H9 (cell line): Measurements from ENCODE around the gene SSBP2. TPM values are rescaled to one million over a fixed set of nuclear protein-coding genes. Genes with fewer than 3 reads are reported as not detected.
A peak's percentile ranks its signal among the peaks of the same experiment; 100 is the strongest.

Experiments used
- DNase-seq: peaks from one replicate; pipeline ENCODE4 v3.0.0-alpha.2; 2017
- H2AFZ ChIP-seq: one replicate; pipeline ENCODE4 v1.6.1; 2013; ENCODE audit warnings: mild to moderate bottlenecking, low read length, control low read depth, moderate library complexity
- H2AK5ac ChIP-seq: 2 replicates; pipeline ENCODE4 v1.6.1; 2013; ENCODE audit warnings: low read length, control low read depth, mixed read lengths; ENCODE audit not compliant: insufficient read length
- H2BK120ac ChIP-seq: one replicate; pipeline ENCODE4 v1.6.1; 2013; ENCODE audit warnings: low read depth, mild to moderate bottlenecking, low read length, control low read depth, inconsistent platforms; ENCODE audit not compliant: poor library complexity, severe bottlenecking
- H2BK12ac ChIP-seq: 2 replicates; pipeline ENCODE4 v1.6.1; 2013; ENCODE audit warnings: low read length, control low read depth, mixed read lengths, low read depth; ENCODE audit not compliant: insufficient read length
- H2BK15ac ChIP-seq: 2 replicates; pipeline ENCODE4 v1.6.1; 2013; ENCODE audit warnings: low read depth, low read length, control low read depth
- H2BK20ac ChIP-seq: one replicate; pipeline ENCODE4 v1.6.1; 2013; ENCODE audit warnings: low read depth, mild to moderate bottlenecking, low read length, control low read depth, inconsistent platforms; ENCODE audit not compliant: poor library complexity, severe bottlenecking
- H2BK5ac ChIP-seq: 2 replicates; pipeline ENCODE4 v1.6.1; 2013; ENCODE audit warnings: low read length, control low read depth, mixed read lengths; ENCODE audit not compliant: insufficient read length
- H3K14ac ChIP-seq: 2 replicates; pipeline ENCODE4 v1.6.1; 2013; ENCODE audit warnings: low read length, control low read depth; ENCODE audit not compliant: insufficient read depth
- H3K18ac ChIP-seq: 2 replicates; pipeline ENCODE4 v1.6.1; 2013; ENCODE audit warnings: low read depth, mild to moderate bottlenecking, mixed read lengths, low read length, control low read depth; ENCODE audit not compliant: insufficient read length
- H3K23ac ChIP-seq: 2 replicates; pipeline ENCODE4 v1.6.1; 2013; ENCODE audit warnings: low read length, control low read depth, mixed read lengths, low read depth; ENCODE audit not compliant: insufficient read length
- H3K23me2 ChIP-seq: 2 replicates; pipeline ENCODE4 v1.6.1; 2013; ENCODE audit warnings: low read depth, mild to moderate bottlenecking, mixed read lengths, low read length, control low read depth; ENCODE audit not compliant: insufficient read length, poor library complexity, severe bottlenecking
- H3K27ac ChIP-seq: 2 replicates; pipeline ENCODE4 v1.5.1; 2013; ENCODE audit warnings: low read length, control low read depth, mixed read lengths, low read depth; ENCODE audit not compliant: insufficient read length
- H3K27me3 ChIP-seq: 2 replicates; pipeline ENCODE4 v1.6.1; 2013; ENCODE audit warnings: low read length, control low read depth, inconsistent platforms; ENCODE audit not compliant: insufficient read depth
- H3K4ac ChIP-seq: 2 replicates; pipeline ENCODE4 v1.6.1; 2013; ENCODE audit warnings: low read depth, mild to moderate bottlenecking, control low read depth, inconsistent platforms, low read length, moderate library complexity
- H3K4me1 ChIP-seq: 2 replicates; pipeline ENCODE4 v1.6.1; 2013; ENCODE audit warnings: low read length, control low read depth, inconsistent platforms; ENCODE audit not compliant: insufficient read depth
- H3K4me2 ChIP-seq: 2 replicates; pipeline ENCODE4 v1.6.1; 2013; ENCODE audit warnings: low read length, control low read depth, mixed read lengths; ENCODE audit not compliant: insufficient read length, insufficient read depth
- H3K56ac ChIP-seq: 2 replicates; pipeline ENCODE4 v1.6.1; 2013; ENCODE audit warnings: low read depth, mild to moderate bottlenecking, mixed read lengths, low read length, control low read depth; ENCODE audit not compliant: insufficient read length
- H3K79me1 ChIP-seq: 2 replicates; pipeline ENCODE4 v1.6.1; 2013; ENCODE audit warnings: low read depth, mild to moderate bottlenecking, moderate library complexity, low read length, control low read depth, inconsistent platforms; ENCODE audit not compliant: insufficient read depth, poor library complexity, severe bottlenecking
- H3K79me2 ChIP-seq: 2 replicates; pipeline ENCODE4 v1.6.1; 2013; ENCODE audit warnings: low read length, control low read depth, inconsistent platforms; ENCODE audit not compliant: insufficient read depth
- H3K9ac ChIP-seq: 2 replicates; pipeline ENCODE4 v1.6.1; 2013; ENCODE audit warnings: low read length, control low read depth, mixed read lengths; ENCODE audit not compliant: insufficient read length; ENCODE audit errors: extremely low read depth
- H3K9me3 ChIP-seq: one replicate; pipeline ENCODE4 v1.6.1; 2013; ENCODE audit warnings: low read depth, low read length, inconsistent platforms; ENCODE audit not compliant: control insufficient read depth
- H3T11ph ChIP-seq: one replicate; pipeline ENCODE4 v1.6.1; 2013; ENCODE audit warnings: mild to moderate bottlenecking, low read length, control low read depth, inconsistent platforms
- H4K20me1 ChIP-seq: one replicate; pipeline ENCODE4 v1.6.1; 2013; ENCODE audit not compliant: control insufficient read depth, insufficient read length, insufficient read depth
- H4K5ac ChIP-seq: 2 replicates; pipeline ENCODE4 v1.6.1; 2013; ENCODE audit warnings: low read depth, mild to moderate bottlenecking, mixed read lengths, low read length, control low read depth; ENCODE audit not compliant: insufficient read length
- H4K8ac ChIP-seq: replicated peaks from 2 replicates; pipeline ENCODE4 v1.6.1; 2013; ENCODE audit warnings: low read length, control low read depth, mixed read lengths, low read depth; ENCODE audit not compliant: insufficient read length
- H4K91ac ChIP-seq: 2 replicates; pipeline ENCODE4 v1.6.1; 2013; ENCODE audit warnings: low read depth, mild to moderate bottlenecking, moderate library complexity, mixed read lengths, low read length, control low read depth; ENCODE audit not compliant: insufficient read length
- H3K27ac Mint-ChIP-seq, 3 experiments: 2 replicates in 2 of 3; 3 replicates in 1 of 3; pipeline ENCODE4 v1.8.0; 2020 to 2021; ENCODE audit warnings: mixed read lengths in 3 of 3, mild to moderate bottlenecking in 1 of 3, moderate library complexity in 1 of 3
- H3K27me3 Mint-ChIP-seq: 2 replicates; pipeline ENCODE4 v1.8.0; 2021; ENCODE audit warnings: low read depth, mild to moderate bottlenecking, moderate library complexity, mixed read lengths
- H3K36me3 Mint-ChIP-seq, 3 experiments: 2 replicates in 2 of 3; 3 replicates in 1 of 3; pipeline ENCODE4 v1.8.0; 2020 to 2021; ENCODE audit warnings: low read depth in 3 of 3, mixed read lengths in 3 of 3; ENCODE audit not compliant: insufficient read depth in 1 of 3
- H3K4me1 Mint-ChIP-seq, 2 experiments: 2 replicates each; pipeline ENCODE4 v1.8.0; 2020; ENCODE audit warnings: mixed read lengths in 2 of 2
- H3K4me3 Mint-ChIP-seq, 2 experiments: 2 replicates in 1 of 2; 3 replicates in 1 of 2; pipeline ENCODE4 v1.8.0; 2020 to 2021; ENCODE audit warnings: mild to moderate bottlenecking in 2 of 2, mixed read lengths in 2 of 2, moderate library complexity in 1 of 2
- H3K9me3 Mint-ChIP-seq, 2 experiments: 2 replicates in 1 of 2; 3 replicates in 1 of 2; pipeline ENCODE4 v1.8.0; 2020; ENCODE audit warnings: mild to moderate bottlenecking in 2 of 2, mixed read lengths in 2 of 2, moderate library complexity in 1 of 2
- WGBS: extraction: QIAGEN DNeasy Blood & Tissue Kit; methylation state at CpG from one replicate; pipeline ENCODE4 v1.1.7; 2013; ENCODE audit warnings: missing lambda C conversion rate, low lambda C conversion rate, mixed read lengths; ENCODE audit not compliant: insufficient read length; ENCODE audit errors: extremely low coverage; 5-methylcytosine and 5-hydroxymethylcytosine counted together
- total RNA-seq: library from RNA; stranded (reverse); gene quantifications from 2 replicates; pipeline ENCODE4 v1.2.1, GENCODE V29; 2021
- TF ChIP-seq, protein P1 (sequence below): fragments of 200-600 bp; sonication (generic); conservative IDR thresholded peaks from 3 replicates; pipeline ENCODE4 v1.8.0; 2021; ENCODE audit warnings: antibody characterized with exemption, mild to moderate bottlenecking

The SSBP2 gene
- total RNA-seq, 1 experiment from 2014 or later: 35.6 TPM

DNA sequence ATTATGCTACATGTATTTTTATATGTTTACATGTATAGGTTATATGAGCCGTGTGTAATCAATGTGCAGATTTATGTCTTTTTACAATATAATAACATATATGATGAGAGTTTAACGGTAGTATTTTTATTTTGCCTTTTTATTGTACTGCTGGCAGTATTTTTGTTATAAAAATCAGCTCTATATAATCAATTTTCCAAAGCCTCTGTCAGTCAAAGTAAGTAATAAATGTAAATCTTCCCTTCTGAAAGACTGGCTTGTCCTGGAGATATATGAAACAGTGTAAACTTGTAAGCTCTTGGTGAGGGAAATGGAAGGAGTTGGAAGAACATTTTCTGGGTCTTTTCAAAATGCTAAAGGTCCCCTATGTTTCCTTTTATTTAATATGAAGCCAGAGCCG lies 173.8 kb downstream of the SSBP2 start:
- Mint-ChIP-seq H3K4me1 (peaks cover 10 to 15% of the 10 kb centered on the region in 2 experiments; a peak in 3 of 4 replicates), H3K4me3 (no peak overlapping the region), H3K27me3 (no peaks in the 10 kb centered on the region), H3K36me3 (peaks cover 0 to 16% (median 1%) of the 10 kb centered on the region in 3 experiments; a peak in 4 of 7 replicates), H3K9me3 (no peaks in the 10 kb centered on the region; a peak in 1 of 5 replicates), H3K27ac (peak overlapping the region in 1 of 3 experiments; percentile 60; a peak in 1 of 7 replicates)
- H4K91ac ChIP-seq: no peak overlapping the region
- H3K27me3 ChIP-seq: no peaks in the 10 kb centered on the region
- TF ChIP-seq, protein P1, sequence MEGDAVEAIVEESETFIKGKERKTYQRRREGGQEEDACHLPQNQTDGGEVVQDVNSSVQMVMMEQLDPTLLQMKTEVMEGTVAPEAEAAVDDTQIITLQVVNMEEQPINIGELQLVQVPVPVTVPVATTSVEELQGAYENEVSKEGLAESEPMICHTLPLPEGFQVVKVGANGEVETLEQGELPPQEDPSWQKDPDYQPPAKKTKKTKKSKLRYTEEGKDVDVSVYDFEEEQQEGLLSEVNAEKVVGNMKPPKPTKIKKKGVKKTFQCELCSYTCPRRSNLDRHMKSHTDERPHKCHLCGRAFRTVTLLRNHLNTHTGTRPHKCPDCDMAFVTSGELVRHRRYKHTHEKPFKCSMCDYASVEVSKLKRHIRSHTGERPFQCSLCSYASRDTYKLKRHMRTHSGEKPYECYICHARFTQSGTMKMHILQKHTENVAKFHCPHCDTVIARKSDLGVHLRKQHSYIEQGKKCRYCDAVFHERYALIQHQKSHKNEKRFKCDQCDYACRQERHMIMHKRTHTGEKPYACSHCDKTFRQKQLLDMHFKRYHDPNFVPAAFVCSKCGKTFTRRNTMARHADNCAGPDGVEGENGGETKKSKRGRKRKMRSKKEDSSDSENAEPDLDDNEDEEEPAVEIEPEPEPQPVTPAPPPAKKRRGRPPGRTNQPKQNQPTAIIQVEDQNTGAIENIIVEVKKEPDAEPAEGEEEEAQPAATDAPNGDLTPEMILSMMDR: no peak
- no peak overlapping the region for H3K4me2 ChIP-seq
- no peak overlapping the region for H2AK5ac ChIP-seq
- no peak overlapping the region for H4K5ac ChIP-seq
- H2BK120ac ChIP-seq: no peak overlapping the region
- H2BK5ac ChIP-seq: no peak overlapping the region
- H3K18ac ChIP-seq: no peak overlapping the region
- H4K20me1 ChIP-seq: no peaks in the 10 kb centered on the region
- H3K79me1 ChIP-seq: no peaks in the 10 kb centered on the region
- no peak overlapping the region for H3K27ac ChIP-seq
- no peak overlapping the region for H4K8ac ChIP-seq
- no peak overlapping the region for H2AFZ ChIP-seq
- H3K56ac ChIP-seq: no peak overlapping the region
- no peaks in the 10 kb centered on the region for H3K23me2 ChIP-seq
- WGBS: no CpG with 5 or more reads among the region's 3 CpGs
- no peaks in the 10 kb centered on the region for H3K4me1 ChIP-seq
- no peak overlapping the region for H2BK15ac ChIP-seq
- H2BK20ac ChIP-seq: no peak overlapping the region
- H3T11ph ChIP-seq: no peak overlapping the region
- no peak overlapping the region for H3K4ac ChIP-seq
- no peak overlapping the region for H3K14ac ChIP-seq
- DNase-seq: no peak
- no peak overlapping the region for H3K9ac ChIP-seq
- no peaks in the 10 kb centered on the region for H3K9me3 ChIP-seq
- no peak overlapping the region for H2BK12ac ChIP-seq
- H3K79me2 ChIP-seq: no peaks in the 10 kb centered on the region
- H3K23ac ChIP-seq: no peak overlapping the region
